ENCODE data around the gene SOCS1. TPM values are rescaled to one million over a fixed set of nuclear protein-coding genes. Genes with fewer than 3 reads are reported as not detected.

SOCS1 gene
- total and polyA plus RNA-seq, 5 experiments from 2014 or later = 13.5 to 24.0 (median 15.8) TPM

DNA sequence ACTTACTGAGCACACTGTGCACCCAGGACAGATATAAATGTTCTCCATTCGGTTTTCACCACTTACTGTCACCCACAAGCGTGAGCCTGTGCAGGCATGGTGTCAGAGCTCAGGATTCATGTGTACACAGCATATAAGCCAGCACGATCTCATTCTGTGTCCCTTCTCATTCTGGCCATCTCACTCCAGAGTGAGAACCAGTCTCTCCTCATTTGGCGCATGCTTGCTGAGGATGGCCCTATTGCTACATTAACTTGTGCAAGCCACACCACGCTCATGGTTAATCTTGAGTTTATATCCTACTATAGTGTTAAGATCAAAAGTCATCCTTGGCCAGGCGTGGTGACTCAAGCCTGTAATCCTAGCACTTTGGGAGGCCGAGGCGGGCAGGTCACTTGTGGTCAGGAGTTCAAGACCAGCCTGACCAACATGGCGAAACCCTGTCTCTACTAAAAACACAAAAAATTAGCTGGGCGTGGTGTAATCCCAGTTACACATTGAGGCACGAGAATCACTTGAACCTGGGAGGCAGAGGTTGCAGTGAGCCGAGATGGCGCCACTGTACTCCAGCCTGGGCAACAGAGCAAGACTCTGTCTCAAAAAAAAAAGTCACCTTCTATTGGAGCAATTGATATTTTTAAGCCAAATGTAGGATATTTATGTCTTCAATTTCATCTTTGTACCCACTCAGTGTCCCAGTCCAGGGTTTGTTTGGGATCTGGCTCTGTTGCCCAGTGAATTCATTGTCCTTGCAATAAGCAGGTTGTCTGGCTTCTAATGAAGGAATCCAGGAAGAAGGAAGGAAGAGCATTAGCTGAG, 20.9 kb downstream of the SOCS1 start:
- no peaks in the 10 kb centered on the region for H3K27me3 Mint-ChIP-seq
- POLR2A ChIA-PET = interaction anchor here (1.3 to 3.0 kb wide), 2 partner anchors 10 to 21 kb away, joined by 4 to 55 read pairs; partner anchors contain the start of gene SOCS1
- no peaks in the 10 kb centered on the region for H3K9me3 Mint-ChIP-seq
- DNase-seq (no peak), ATAC-seq (no peak)
- peak overlapping the region; percentile 44 to 99 (median 84) for H3K27ac Mint-ChIP-seq
- H3K4me3 Mint-ChIP-seq = peak overlapping the region in 4 of 10 donors; percentile 3 to 32 (median 15)
- peaks cover 20 to 65% (median 48%) of the 10 kb centered on the region in 4 donors for H3K4me1 Mint-ChIP-seq
- no peaks in the 10 kb centered on the region for H3K36me3 Mint-ChIP-seq

DNA sequence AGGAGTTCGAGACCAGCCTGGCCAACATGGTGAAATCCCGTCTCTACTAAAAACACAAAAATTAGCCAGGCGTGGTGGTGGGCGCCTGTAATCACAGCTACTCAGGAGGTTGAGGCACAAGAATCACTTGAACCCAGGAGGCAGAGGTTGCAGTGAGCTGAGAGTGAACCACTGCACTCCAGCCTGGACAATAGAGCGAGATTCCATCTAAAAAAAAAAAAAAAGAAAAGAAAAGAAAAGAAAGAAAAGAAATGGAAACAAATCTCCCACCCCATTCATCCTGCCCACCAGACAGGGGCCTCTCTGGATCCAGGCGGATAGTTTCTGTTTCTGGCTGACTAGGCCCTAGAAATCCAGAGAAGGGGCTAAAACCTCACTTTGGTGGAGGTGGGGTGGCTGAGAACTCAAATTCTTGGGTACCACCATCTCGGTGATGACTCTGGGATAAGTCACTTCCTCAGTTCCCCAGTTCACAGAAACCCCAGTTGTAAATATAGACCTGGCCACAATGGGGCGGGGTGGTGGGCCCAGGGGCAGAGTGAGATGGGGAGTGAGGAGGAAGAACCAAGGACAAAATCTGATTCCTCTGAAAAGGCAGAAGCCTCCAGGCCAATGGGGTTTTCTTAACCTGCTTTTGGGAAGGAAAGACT, 22.2 kb downstream of the SOCS1 start:
- peak overlapping the region; percentile 63 to 84 (median 77) for H3K4me3 Mint-ChIP-seq
- ATAC-seq = peak in 1 of 2 donors; percentile 20
- peak in 7 of 10 donors; percentile 28 to 43 (median 38) for DNase-seq

DNA sequence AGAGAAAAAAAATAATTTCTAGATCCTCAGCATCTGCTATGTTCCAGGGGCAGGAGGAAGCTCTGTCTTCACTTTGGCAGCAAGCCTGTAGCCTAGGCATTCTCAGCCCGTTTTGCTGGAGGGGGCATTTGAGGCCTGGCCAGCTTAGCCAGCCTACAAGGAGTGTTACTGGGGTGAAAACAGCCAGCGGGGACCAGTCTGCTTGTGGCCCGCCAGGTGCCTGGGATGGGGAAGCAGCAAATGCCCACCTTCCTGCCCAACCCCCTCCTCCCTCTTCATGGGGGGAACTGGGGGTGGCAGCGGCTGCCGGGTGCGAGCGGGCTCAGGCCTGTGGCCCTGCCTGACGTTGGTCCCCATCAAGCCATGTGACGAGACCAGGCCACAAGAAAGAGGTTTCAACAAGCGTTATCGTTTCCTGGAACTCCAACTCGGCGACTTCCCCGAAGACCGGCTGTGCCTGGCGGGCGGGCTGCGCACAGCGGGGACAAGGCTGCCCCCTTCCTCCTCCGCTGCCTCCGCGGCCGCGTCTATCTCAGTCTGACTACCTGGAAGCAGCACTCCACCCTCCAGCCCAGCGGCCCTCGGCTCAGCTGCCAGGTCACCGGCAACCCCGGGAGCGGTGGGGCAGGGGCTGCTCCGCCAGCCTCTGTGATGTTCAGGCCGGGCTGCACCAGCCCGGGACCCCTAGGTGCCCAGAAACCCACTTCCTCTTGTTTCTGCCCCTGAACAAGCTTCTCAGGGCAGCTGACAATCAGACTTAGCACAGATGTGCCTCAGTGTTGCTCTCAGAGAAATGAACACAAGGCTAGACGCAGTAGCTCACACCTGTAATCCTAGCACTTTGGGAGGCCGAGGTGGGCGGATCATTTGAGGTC, 22.9 kb downstream of the SOCS1 start:
- peaks cover 30 to 69% (median 65%) of the 10 kb centered on the region in 4 donors for H3K4me1 Mint-ChIP-seq
- H3K9me3 Mint-ChIP-seq = no peaks in the 10 kb centered on the region
- H3K36me3 Mint-ChIP-seq = no peaks in the 10 kb centered on the region
- DNase-seq (peak; percentile 67 to 93 (median 86)), ATAC-seq (peak; percentile 88 to 90)
- peak overlapping the region; percentile 63 to 84 (median 77) for H3K4me3 Mint-ChIP-seq
- no peaks in the 10 kb centered on the region for H3K27me3 Mint-ChIP-seq
- POLR2A ChIA-PET = interaction anchor here (0.7 to 3.0 kb wide), 7 partner anchors 9 to 91 kb away, joined by 3 to 55 read pairs (median 5); partner anchors contain the start of gene SOCS1
- H3K27ac Mint-ChIP-seq = peak overlapping the region; percentile 92 to 99 (median 97)

More for the DNA sequence above, 22.2 kb downstream of the SOCS1 start:
- no peaks in the 10 kb centered on the region for H3K9me3 Mint-ChIP-seq
- no peaks in the 10 kb centered on the region for H3K36me3 Mint-ChIP-seq
- POLR2A ChIA-PET = interaction anchor here (0.7 to 3.0 kb wide), 7 partner anchors 9 to 92 kb away, joined by 3 to 55 read pairs (median 5); partner anchors contain the start of gene SOCS1
- peaks cover 25 to 69% (median 60%) of the 10 kb centered on the region in 4 donors for H3K4me1 Mint-ChIP-seq
- H3K27ac Mint-ChIP-seq = peak overlapping the region; percentile 92 to 99 (median 97)
- H3K27me3 Mint-ChIP-seq = no peaks in the 10 kb centered on the region

DNA sequence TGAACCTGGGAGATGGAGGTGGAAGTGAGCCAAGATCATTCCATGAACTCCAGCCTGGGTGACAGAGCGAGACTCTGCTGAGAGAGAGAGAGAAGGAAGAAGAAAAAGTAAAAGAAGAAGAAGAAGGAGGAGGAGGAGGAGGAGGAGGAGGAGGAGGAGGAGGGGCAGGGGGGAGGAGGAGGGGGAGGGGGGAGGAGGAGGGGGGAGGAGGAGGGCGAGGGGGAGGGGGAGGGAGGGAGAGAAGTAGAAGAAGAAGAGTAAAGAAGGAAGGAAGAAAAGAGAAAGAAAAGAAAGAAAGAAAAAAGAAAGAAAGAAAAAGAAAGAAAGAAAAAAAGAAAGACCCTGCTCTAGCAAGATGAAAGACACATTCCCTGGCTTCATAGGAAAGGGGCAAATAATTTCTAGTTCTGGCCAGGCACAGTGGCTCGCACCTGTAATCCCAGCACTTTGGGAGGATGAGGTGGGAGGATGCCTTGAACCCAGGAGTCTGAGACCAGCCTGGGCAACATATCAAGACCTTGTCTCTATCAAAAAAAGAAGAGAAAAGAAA, 23.6 kb downstream of the SOCS1 start:
- no peak for DNase-seq
- peak overlapping the region; percentile 63 to 84 (median 77) for H3K4me3 Mint-ChIP-seq
- POLR2A ChIA-PET = interaction anchor here (1.3 to 3.0 kb wide), 5 partner anchors 8 to 66 kb away, joined by 3 to 55 read pairs (median 10); partner anchors contain the start of gene SOCS1
- H3K9me3 Mint-ChIP-seq = no peaks in the 10 kb centered on the region
- H3K27me3 Mint-ChIP-seq = no peaks in the 10 kb centered on the region
- no peaks in the 10 kb centered on the region for H3K36me3 Mint-ChIP-seq
- ATAC-seq = no peak
- peak overlapping the region; percentile 92 to 99 (median 97) for H3K27ac Mint-ChIP-seq
- peaks cover 30 to 68% (median 66%) of the 10 kb centered on the region in 4 donors for H3K4me1 Mint-ChIP-seq

DNA sequence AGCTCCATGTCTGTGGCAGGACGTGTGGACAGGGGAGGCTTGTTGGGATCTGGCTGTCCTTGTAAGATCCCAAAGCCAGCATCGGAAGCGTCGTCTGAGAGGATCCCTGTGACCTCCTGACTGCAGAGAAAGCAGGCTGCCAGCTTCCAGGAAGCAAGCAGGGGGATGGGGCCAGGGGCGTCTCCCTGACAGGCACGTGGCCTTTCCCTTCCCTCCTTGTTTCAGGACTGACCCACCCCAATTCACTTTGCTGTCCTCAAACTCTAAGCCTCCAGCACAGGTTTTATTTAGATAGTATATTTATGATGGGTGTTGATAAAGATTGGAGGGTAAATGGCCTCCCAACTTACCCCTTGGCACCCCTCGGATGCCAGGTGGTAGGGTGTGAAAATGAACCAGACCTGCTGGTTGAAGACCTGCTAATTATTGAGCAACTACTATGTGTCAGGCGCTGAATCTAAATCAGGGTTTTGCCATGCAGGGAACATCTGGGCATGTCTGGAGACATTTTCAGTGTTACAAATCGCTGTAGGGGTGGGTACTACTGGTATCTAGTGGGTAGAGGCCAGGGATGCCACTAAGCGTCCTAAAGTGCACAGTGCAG, 24.5 kb downstream of the SOCS1 start:
- Mint-ChIP-seq H3K27me3 (no peaks in the 10 kb centered on the region), H3K4me1 (peaks cover 30 to 70% (median 63%) of the 10 kb centered on the region in 4 donors), H3K9me3 (no peaks in the 10 kb centered on the region), H3K36me3 (no peaks in the 10 kb centered on the region), H3K4me3 (peak overlapping the region in 6 of 10 donors; percentile 15 to 74 (median 51)), H3K27ac (peak overlapping the region; percentile 87 to 99 (median 92))
- POLR2A ChIA-PET = interaction anchor here (2.3 kb wide), 1 partner anchor 24 kb away, joined by 15 read pairs; the partner anchor contains the start of gene SOCS1
- ATAC-seq (no peak), DNase-seq (no peak)

DNA sequence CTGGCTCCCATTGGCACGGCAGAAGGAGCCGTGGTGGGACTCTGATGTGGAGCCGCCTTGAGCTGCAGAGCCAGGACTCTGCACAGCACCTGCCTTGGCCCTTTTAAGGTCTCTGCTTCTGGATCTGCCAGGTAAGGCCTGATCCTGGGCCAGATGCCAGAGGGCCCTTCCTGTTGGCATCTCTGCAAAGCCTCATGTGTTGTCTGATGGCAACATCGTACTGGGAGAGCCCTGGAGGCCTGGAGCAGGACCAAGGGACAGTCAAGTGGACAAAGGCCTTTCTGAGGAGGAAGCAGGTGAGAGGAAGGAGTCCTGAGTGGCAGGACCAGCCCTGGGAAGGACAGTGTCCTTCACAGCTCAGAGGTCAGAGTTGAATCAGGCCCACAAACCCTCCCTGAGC, 26.1 kb downstream of the SOCS1 start:
- Mint-ChIP-seq H3K4me3 (no peak overlapping the region), H3K27ac (peak overlapping the region; percentile 34 to 96 (median 84)), H3K36me3 (no peaks in the 10 kb centered on the region), H3K27me3 (no peaks in the 10 kb centered on the region), H3K9me3 (no peaks in the 10 kb centered on the region), H3K4me1 (peaks cover 33 to 77% (median 69%) of the 10 kb centered on the region in 4 donors)
- POLR2A ChIA-PET = interaction anchor here (2.3 kb wide), 1 partner anchor 26 kb away, joined by 15 read pairs; the partner anchor contains the start of gene SOCS1
- ATAC-seq (no peak), DNase-seq (no peak)

DNA sequence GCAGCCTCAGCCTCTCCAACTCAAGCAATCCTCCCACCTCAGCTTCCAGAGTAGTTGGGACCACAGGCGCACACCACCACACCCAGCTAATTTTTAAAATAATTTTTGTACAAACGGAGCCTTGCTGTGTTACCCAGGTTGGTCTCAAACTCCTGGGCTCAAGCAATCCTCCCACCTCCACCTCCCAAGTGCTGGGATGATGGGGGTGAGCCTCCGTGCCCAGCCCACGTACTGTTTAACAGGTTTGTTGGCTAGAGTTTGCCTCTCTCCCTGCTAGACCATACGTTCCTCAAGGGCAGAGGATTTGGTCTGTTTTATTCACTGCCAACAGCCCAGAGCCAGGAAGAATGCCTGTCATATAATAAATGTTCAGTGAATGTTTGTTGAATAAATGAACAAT, 26.6 kb downstream of the SOCS1 start:
- H3K9me3 Mint-ChIP-seq = no peaks in the 10 kb centered on the region
- DNase-seq = no peak
- H3K36me3 Mint-ChIP-seq = no peaks in the 10 kb centered on the region
- H3K27ac Mint-ChIP-seq = peak overlapping the region; percentile 49 to 96 (median 86)
- no peaks in the 10 kb centered on the region for H3K27me3 Mint-ChIP-seq
- no peak for ATAC-seq
- peaks cover 35 to 78% (median 70%) of the 10 kb centered on the region in 4 donors for H3K4me1 Mint-ChIP-seq
- peak overlapping the region in 1 of 10 donors; percentile 34 for H3K4me3 Mint-ChIP-seq
- POLR2A ChIA-PET = interaction anchor here (2.3 kb wide), 1 partner anchor 26 kb away, joined by 15 read pairs; the partner anchor contains the start of gene SOCS1

DNA sequence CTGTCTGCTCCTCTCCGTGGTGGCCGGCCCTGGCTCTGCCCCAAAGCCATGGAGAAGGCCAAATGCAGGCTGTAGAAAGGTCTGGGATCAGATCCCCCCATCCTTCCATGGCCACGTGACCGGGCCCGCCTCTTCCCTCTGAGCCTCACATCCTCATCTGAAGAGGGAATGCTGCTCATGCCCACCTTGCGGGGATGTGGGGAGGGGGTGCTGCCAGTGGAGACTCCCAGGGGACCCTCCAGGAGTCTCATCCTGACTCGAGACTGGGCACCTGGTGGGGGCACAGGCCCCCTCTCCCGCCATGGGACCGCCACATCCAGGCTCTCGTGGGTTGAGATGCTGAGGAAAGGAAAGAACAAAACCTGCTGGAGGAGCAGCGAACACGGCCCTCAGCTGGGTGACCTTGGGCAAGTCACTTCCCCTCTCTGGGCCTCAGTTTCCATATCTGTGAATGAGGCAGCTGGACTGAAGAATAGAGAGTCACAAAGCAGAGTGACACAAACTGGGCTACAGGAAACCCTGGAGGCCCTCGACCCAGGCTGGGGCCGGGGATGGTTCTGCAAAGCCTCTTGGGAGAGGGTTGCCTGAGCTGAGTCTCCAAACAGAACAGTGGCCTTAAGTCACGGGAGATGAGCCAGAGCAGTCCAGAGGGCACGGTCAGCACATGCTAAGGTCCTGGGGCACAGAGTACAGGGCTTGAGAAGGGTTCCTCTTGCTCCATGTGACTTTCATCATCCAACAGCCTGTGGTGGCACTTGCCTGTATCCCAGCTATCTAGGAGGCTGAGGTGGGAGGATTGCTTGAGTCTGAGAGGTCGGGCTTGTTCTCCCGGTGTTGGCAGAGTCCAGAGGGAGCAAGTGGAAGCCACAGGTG, 30.1 kb downstream of the SOCS1 start:
- H3K27me3 Mint-ChIP-seq = no peaks in the 10 kb centered on the region
- peak overlapping the region; percentile 94 to 99 (median 97) for H3K27ac Mint-ChIP-seq
- H3K4me1 Mint-ChIP-seq = peaks cover 28 to 72% (median 55%) of the 10 kb centered on the region in 4 donors
- DNase-seq (no peak), ATAC-seq (no peak)
- H3K9me3 Mint-ChIP-seq = no peaks in the 10 kb centered on the region
- POLR2A ChIA-PET = interaction anchor here (0.6 to 5.8 kb wide), 14 partner anchors 7 to 572 kb away, joined by 3 to 148 read pairs (median 5); partner anchors contain the start of genes CLEC16A, SOCS1 and ZC3H7A
- H3K4me3 Mint-ChIP-seq = peak overlapping the region; percentile 48 to 90 (median 80)
- no peaks in the 10 kb centered on the region for H3K36me3 Mint-ChIP-seq

DNA sequence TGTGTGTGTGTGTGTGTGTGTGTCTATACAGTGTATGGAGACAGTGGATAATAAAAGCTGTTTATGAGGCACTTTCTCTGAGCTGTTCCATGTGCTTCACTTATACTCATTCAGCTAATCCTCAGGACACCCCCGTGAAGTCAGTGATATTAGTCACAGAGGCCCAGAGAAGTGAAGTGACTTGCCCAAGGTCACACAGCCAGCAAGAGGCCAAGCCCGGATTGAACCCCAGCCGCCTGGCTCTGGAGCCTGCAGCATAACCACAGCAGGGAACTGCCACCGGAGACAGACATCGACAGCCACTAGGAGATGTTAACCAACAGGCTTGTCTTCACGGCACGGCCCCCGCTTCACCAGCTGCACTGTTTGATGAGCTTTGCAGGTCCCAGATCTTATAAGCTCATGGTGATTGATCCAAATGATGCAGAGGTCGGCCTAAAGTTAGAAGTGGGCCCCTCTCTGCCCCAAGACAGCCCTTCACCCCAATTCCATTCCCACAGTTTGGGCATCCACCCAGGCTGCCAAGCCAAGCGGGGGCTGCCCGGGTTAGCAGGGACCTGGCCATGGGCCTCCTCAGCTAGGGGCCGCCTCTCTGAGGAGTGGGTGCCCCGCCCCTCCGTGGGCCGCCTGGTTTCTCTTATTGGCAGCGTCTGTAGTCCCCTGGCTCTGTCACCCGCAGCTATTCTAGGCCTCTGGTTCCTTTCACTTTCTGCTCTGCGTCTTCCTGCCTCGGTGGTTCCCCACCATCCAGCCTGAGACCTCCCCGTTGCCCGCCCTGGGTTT, 30.9 kb downstream of the SOCS1 start:
- POLR2A ChIA-PET = interaction anchor here (0.6 to 5.8 kb wide), 16 partner anchors 8 to 572 kb away, joined by 3 to 148 read pairs (median 5); partner anchors contain the start of genes CLEC16A, SOCS1, TXNDC11 and ZC3H7A
- H3K4me3 Mint-ChIP-seq = peak overlapping the region; percentile 48 to 90 (median 80)
- ATAC-seq = peak; percentile 86 to 90
- H3K9me3 Mint-ChIP-seq = no peaks in the 10 kb centered on the region
- no peaks in the 10 kb centered on the region for H3K36me3 Mint-ChIP-seq
- H3K4me1 Mint-ChIP-seq = peaks cover 28 to 71% (median 53%) of the 10 kb centered on the region in 4 donors
- peak overlapping the region; percentile 94 to 99 (median 97) for H3K27ac Mint-ChIP-seq
- DNase-seq = peak; percentile 52 to 91 (median 74)
- no peaks in the 10 kb centered on the region for H3K27me3 Mint-ChIP-seq

All from naive thymus-derived CD8-positive, alpha-beta T cell (primary cell).